Measurements from ENCODE around the gene ACAP3. TPM values are rescaled to one million over a fixed set of nuclear protein-coding genes. Genes with fewer than 3 reads are reported as not detected.
"Not testable (repeated sequence)": the region's sequence is repeated elsewhere in the genome, so short reads cannot be mapped to it uniquely, and the experiment has no call there.

ACAP3 gene
- polyA plus RNA-seq, 2 donors, result 47.7 to 120 TPM

- peaks cover 2 to 58% of the 10 kb centered on the region in 2 donors for H3K36me3 ChIP-seq (ENCODE audit: control insufficient read depth in 2 of 2, insufficient read depth in 2 of 2, low read length in 1 of 2)
- not testable (repeated sequence) for H3K27ac ChIP-seq (ENCODE audit: low read depth in 2 of 2, low read length in 1 of 2); H3K27me3 ChIP-seq (ENCODE audit: control insufficient read depth in 1 of 2, insufficient read depth in 2 of 2, low read length in 2 of 2); H3K9me3 ChIP-seq (ENCODE audit: control insufficient read depth in 2 of 2, insufficient read depth in 1 of 2, low read depth in 1 of 2, low read length in 1 of 2); H3K4me3 ChIP-seq (ENCODE audit: low read depth in 1 of 2, low read length in 2 of 2)
- peaks cover 0 to 11% of the 10 kb centered on the region in 2 donors for H3K4me1 ChIP-seq (ENCODE audit: control insufficient read depth in 2 of 2, insufficient read depth in 2 of 2, low read length in 1 of 2)
- 88 to 90% methylated on average over 8 of the region's 8 CpGs for WGBS, 2 donors
Measured at GRCh38 chr1:1316199-1316598, 8.5 kb upstream of the ACAP3 start.

GRCh38 chr1:1315435-1315954, 7.8 kb upstream of the ACAP3 start:
- Histone ChIP-seq H3K4me1 (ENCODE audit: control insufficient read depth in 2 of 2, insufficient read depth in 2 of 2, low read length in 1 of 2) (peaks cover 0 to 13% of the 10 kb centered on the region in 2 donors), H3K36me3 (ENCODE audit: control insufficient read depth in 2 of 2, insufficient read depth in 2 of 2, low read length in 1 of 2) (peaks cover 2 to 62% of the 10 kb centered on the region in 2 donors), H3K27me3 (ENCODE audit: control insufficient read depth in 1 of 2, insufficient read depth in 2 of 2, low read length in 2 of 2) (no peaks in the 10 kb centered on the region), H3K4me3 (ENCODE audit: low read depth in 1 of 2, low read length in 2 of 2) (no peak overlapping the region), H3K27ac (ENCODE audit: low read depth in 2 of 2, low read length in 1 of 2) (no peak overlapping the region), H3K9me3 (ENCODE audit: control insufficient read depth in 2 of 2, insufficient read depth in 1 of 2, low read depth in 1 of 2, low read length in 1 of 2) (no peaks in the 10 kb centered on the region)
- 71 to 75% methylated on average over 16 to 22 of the region's 26 CpGs for WGBS, 2 donors

GRCh38 chr1:1314678-1315335, 7.1 kb upstream of the ACAP3 start:
- Histone ChIP-seq H3K36me3 (ENCODE audit: control insufficient read depth in 2 of 2, insufficient read depth in 2 of 2, low read length in 1 of 2) (peaks cover 2 to 59% of the 10 kb centered on the region in 2 donors), H3K9me3 (ENCODE audit: control insufficient read depth in 2 of 2, insufficient read depth in 1 of 2, low read depth in 1 of 2, low read length in 1 of 2) (no peaks in the 10 kb centered on the region), H3K27me3 (ENCODE audit: control insufficient read depth in 1 of 2, insufficient read depth in 2 of 2, low read length in 2 of 2) (no peaks in the 10 kb centered on the region), H3K4me3 (ENCODE audit: low read depth in 1 of 2, low read length in 2 of 2) (no peak overlapping the region), H3K27ac (ENCODE audit: low read depth in 2 of 2, low read length in 1 of 2) (no peak overlapping the region), H3K4me1 (ENCODE audit: control insufficient read depth in 2 of 2, insufficient read depth in 2 of 2, low read length in 1 of 2) (peaks cover 2 to 20% of the 10 kb centered on the region in 2 donors)
- WGBS, 2 donors, result 89% methylated on average over 23 of the region's 23 CpGs

GRCh38 chr1:1314237-1314586, 6.5 kb upstream of the ACAP3 start:
- Histone ChIP-seq H3K36me3 (ENCODE audit: control insufficient read depth in 2 of 2, insufficient read depth in 2 of 2, low read length in 1 of 2) (peaks cover 2 to 57% of the 10 kb centered on the region in 2 donors), H3K4me1 (ENCODE audit: control insufficient read depth in 2 of 2, insufficient read depth in 2 of 2, low read length in 1 of 2) (peaks cover 3 to 26% of the 10 kb centered on the region in 2 donors), H3K9me3 (ENCODE audit: control insufficient read depth in 2 of 2, insufficient read depth in 1 of 2, low read depth in 1 of 2, low read length in 1 of 2) (no peaks in the 10 kb centered on the region), H3K27me3 (ENCODE audit: control insufficient read depth in 1 of 2, insufficient read depth in 2 of 2, low read length in 2 of 2) (no peaks in the 10 kb centered on the region), H3K4me3 (ENCODE audit: low read depth in 1 of 2, low read length in 2 of 2) (no peak overlapping the region), H3K27ac (ENCODE audit: low read depth in 2 of 2, low read length in 1 of 2) (no peak overlapping the region)
- 94 to 96% methylated on average over 15 of the region's 15 CpGs for WGBS, 2 donors

GRCh38 chr1:1313500-1314236, 5.9 kb upstream of the ACAP3 start:
- Histone ChIP-seq H3K4me1 (ENCODE audit: control insufficient read depth in 2 of 2, insufficient read depth in 2 of 2, low read length in 1 of 2) (peaks cover 3 to 22% of the 10 kb centered on the region in 2 donors), H3K36me3 (ENCODE audit: control insufficient read depth in 2 of 2, insufficient read depth in 2 of 2, low read length in 1 of 2) (peaks cover 0 to 52% of the 10 kb centered on the region in 2 donors), H3K4me3 (ENCODE audit: low read depth in 1 of 2, low read length in 2 of 2) (no peak overlapping the region), H3K27me3 (ENCODE audit: control insufficient read depth in 1 of 2, insufficient read depth in 2 of 2, low read length in 2 of 2) (no peaks in the 10 kb centered on the region), H3K9me3 (ENCODE audit: control insufficient read depth in 2 of 2, insufficient read depth in 1 of 2, low read depth in 1 of 2, low read length in 1 of 2) (no peaks in the 10 kb centered on the region), H3K27ac (ENCODE audit: low read depth in 2 of 2, low read length in 1 of 2) (no peak overlapping the region)
- 90 to 93% methylated on average over 37 of the region's 37 CpGs for WGBS, 2 donors

- Histone ChIP-seq H3K4me3 (ENCODE audit: low read depth in 1 of 2, low read length in 2 of 2) (no peak overlapping the region), H3K9me3 (ENCODE audit: control insufficient read depth in 2 of 2, insufficient read depth in 1 of 2, low read depth in 1 of 2, low read length in 1 of 2) (no peaks in the 10 kb centered on the region), H3K27ac (ENCODE audit: low read depth in 2 of 2, low read length in 1 of 2) (no peak overlapping the region), H3K36me3 (ENCODE audit: control insufficient read depth in 2 of 2, insufficient read depth in 2 of 2, low read length in 1 of 2) (peaks cover 0 to 52% of the 10 kb centered on the region in 2 donors), H3K27me3 (ENCODE audit: control insufficient read depth in 1 of 2, insufficient read depth in 2 of 2, low read length in 2 of 2) (no peaks in the 10 kb centered on the region), H3K4me1 (ENCODE audit: control insufficient read depth in 2 of 2, insufficient read depth in 2 of 2, low read length in 1 of 2) (peaks cover 3 to 22% of the 10 kb centered on the region in 2 donors)
- WGBS, 2 donors, result 87 to 90% methylated on average over 48 to 49 of the region's 49 CpGs
Measured at GRCh38 chr1:1312450-1313314, 5.0 kb upstream of the ACAP3 start.

DNA sequence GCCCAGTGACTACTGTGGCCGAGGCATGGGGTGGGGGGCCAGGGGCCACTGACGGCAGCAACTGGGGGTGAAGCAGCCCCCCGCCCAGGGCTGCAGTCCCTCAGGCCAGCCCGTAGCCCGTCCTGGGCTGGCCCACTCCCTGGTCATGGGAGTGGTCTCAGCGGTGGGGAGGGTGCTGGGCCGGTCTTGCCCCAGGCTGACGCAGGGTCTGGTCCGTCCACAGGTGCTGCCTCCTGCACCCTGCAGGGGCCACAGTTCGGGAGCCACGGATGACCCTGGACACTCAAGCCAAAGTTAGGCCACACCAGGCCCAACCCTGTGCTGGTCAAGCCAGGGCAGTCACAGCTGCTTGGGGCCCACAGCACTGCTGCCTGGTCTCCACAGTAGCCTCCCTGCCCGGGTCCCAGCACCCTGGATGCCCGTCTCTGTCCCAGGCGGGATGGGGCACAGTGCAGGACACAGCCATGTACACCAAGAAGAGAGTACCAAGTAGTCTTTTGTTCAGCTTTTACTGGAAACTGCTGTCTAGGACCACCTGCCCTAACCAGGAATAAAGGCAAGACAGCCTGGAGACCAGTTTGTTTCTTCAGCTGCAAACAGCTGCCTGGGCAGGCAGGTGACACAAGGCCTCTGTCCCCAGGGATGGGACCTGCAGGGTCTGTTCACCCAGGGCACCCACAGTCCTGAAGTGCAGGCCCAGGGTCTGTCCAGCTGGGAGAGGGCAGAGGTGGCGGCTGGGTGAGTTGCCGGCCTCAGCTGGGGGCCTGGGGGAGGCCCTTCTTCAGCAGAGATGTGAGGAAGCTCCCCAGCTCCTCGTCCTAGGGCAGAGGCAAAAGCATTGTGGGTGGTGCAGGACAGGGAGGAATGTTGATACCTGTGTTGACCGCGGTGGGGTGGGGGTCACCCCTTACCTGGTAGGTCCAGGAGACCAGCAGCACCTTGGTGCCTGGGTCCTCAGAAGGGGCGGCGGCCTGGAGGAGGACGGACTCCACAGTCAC, 3.7 kb upstream of the ACAP3 start:
- H3K4me3 ChIP-seq (ENCODE audit: low read depth in 1 of 2, low read length in 2 of 2), result peak overlapping the region in 1 of 2 donors; percentile 7
- peak overlapping the region in 1 of 2 donors; percentile 28 for H3K27ac ChIP-seq (ENCODE audit: low read depth in 2 of 2, low read length in 1 of 2)
- WGBS, 2 donors, result 88 to 89% methylated on average over 22 of the region's 22 CpGs
- peaks cover 8 to 29% of the 10 kb centered on the region in 2 donors for H3K4me1 ChIP-seq (ENCODE audit: control insufficient read depth in 2 of 2, insufficient read depth in 2 of 2, low read length in 1 of 2)
- H3K27me3 ChIP-seq (ENCODE audit: control insufficient read depth in 1 of 2, insufficient read depth in 2 of 2, low read length in 2 of 2), result no peaks in the 10 kb centered on the region
- H3K36me3 ChIP-seq (ENCODE audit: control insufficient read depth in 2 of 2, insufficient read depth in 2 of 2, low read length in 1 of 2), result peaks cover 0 to 52% of the 10 kb centered on the region in 2 donors
- no peaks in the 10 kb centered on the region for H3K9me3 ChIP-seq (ENCODE audit: control insufficient read depth in 2 of 2, insufficient read depth in 1 of 2, low read depth in 1 of 2, low read length in 1 of 2)

DNA sequence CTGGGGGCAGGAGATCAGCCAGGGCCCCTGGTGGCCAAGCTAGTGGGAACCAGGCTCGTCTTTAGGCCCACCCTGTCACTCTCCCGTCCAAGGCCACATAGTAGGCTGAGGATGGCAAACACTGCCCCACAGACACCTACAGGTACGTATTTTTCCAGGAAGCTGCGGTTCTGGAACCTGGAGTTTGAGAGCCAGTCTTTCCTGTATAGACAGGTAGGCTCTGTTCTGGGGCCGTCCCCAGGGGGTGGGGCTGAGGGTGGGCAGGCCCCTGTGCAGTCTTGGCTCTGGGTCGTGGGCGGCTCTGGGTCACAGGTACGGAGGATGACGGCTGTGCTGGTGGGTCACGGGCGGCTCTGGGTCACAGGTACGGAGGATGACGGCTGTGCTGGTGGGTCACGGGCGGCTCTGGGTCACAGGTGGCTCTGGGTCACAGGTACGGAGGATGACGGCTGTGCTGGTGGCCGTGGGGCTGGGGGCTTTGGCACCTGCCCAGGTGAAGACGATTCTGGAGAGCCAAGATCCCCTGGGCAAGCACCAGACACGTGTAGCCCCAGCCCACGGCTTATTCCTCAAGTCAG, 2.8 kb upstream of the ACAP3 start:
- Histone ChIP-seq H3K27me3 (ENCODE audit: control insufficient read depth in 1 of 2, insufficient read depth in 2 of 2, low read length in 2 of 2) (no peaks in the 10 kb centered on the region), H3K27ac (ENCODE audit: low read depth in 2 of 2, low read length in 1 of 2) (peak overlapping the region; percentile 97 to 98), H3K4me3 (ENCODE audit: low read depth in 1 of 2, low read length in 2 of 2) (peak overlapping the region; percentile 73 to 87), H3K9me3 (ENCODE audit: control insufficient read depth in 2 of 2, insufficient read depth in 1 of 2, low read depth in 1 of 2, low read length in 1 of 2) (no peaks in the 10 kb centered on the region), H3K4me1 (ENCODE audit: control insufficient read depth in 2 of 2, insufficient read depth in 2 of 2, low read length in 1 of 2) (peaks cover 17 to 37% of the 10 kb centered on the region in 2 donors), H3K36me3 (ENCODE audit: control insufficient read depth in 2 of 2, insufficient read depth in 2 of 2, low read length in 1 of 2) (peaks cover 0 to 52% of the 10 kb centered on the region in 2 donors)
- WGBS, 2 donors, result 61 to 66% methylated on average over 20 to 21 of the region's 21 CpGs

All from esophagus (tissue), 2 donors.